ENCODE results near the gene VCP.
"Not testable (repeated sequence)": the region's sequence is repeated elsewhere in the genome, so short reads cannot be mapped to it uniquely, and the experiment has no call there.

Gene VCP

DNA sequence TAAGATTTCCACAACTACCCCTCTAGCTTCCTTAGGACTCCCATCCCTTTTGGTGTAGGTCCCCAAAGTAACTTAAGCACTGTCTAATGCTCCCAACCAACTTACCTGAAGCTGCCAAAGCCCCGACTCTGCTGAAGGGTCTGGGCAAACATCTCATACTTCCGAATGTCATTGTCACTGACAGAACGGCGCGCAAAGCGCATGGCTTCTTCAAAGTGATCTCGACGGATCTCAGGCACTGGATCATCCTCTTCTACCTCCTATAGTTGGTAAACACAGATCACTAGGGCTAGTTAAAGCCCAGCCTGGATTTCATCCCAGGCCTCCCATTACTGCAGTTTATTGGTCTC lies 15.2 kb downstream of the VCP start:
- DNase-seq, result no peak

DNA sequence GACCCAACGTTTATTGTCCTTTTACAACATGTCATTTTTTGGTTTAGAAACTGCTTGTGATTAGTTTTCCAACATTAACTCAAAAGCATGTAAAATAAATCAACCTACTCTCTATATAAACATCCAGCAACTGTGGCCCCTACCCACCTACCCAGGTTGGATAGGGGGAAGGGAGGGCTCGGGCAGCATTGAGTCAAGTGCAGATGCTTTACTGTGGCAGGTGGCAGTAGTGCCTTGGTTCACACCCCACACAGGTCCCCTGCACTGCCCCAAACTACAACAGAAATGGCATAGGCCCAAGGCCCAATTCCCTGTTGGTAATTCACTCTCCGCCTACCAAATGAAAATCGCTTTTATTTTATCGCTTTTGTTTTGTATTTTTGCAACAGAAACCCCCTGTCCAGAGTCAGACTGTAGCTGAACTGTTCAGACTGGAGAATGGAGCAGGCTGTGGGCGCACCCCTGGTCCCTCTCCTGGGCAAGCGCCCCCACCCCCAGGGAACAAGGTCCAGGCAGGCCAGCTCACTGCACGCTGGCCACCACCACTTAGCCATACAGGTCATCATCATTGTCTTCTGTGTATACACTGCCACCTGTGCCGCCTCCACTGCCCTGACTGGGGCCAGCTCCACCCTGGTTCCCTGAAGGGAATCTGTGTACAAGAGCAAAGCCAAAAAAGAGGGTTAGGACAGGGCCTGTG lies 15.7 kb downstream of the VCP start:
- DNase-seq, result no peak

- DNase-seq, result no peak
Observed at GRCh38 chr9:35054871-35055644, 17.4 kb downstream of the VCP start.

GRCh38 chr9:35054185-35054835 lies 18.1 kb downstream of the VCP start:
- no peak for DNase-seq

GRCh38 chr9:35051069-35051967 lies 21.1 kb downstream of the VCP start:
- DNase-seq, result no peak

- DNase-seq, result no peak
Observed at GRCh38 chr9:35048511-35048910, 23.9 kb downstream of the VCP start.

- no peak for DNase-seq
Observed at GRCh38 chr9:35044071-35044470, 28.4 kb downstream of the VCP start.

DNA sequence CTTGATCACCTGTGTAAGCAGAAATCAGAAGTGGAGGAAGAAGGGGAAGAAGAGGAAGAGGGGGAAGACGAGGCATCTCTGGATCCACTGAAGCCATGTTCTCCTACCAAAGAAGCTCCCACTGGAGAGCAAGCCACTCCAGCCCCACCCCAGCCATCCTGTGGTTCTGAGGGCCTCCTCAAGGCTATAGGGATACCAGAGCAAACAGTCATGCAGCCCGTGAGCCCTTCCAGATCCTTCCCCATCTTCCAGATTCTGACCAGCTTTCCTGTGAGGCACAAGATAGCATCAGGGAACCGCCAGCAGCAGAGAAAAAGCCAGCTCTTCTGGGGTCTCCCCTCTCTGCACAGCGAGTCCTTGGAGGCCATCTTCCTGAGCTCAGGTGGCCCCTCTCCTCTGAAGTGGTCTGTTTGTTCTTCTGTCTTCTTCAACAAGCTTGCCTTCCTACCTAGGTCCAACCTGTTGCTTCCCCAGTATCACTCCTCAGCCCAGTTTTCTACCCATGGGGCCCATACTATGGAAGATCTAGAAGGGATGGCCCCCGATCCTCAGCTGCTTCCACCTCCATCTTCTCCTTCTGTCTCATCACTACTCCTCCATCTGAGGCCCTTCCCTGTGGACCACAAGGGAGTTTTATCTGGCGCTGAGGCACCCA lies 29.4 kb downstream of the VCP start:
- DNase-seq, result no peak

GRCh38 chr9:35042081-35042604 lies 30.3 kb downstream of the VCP start:
- DNase-seq, result no peak

DNA sequence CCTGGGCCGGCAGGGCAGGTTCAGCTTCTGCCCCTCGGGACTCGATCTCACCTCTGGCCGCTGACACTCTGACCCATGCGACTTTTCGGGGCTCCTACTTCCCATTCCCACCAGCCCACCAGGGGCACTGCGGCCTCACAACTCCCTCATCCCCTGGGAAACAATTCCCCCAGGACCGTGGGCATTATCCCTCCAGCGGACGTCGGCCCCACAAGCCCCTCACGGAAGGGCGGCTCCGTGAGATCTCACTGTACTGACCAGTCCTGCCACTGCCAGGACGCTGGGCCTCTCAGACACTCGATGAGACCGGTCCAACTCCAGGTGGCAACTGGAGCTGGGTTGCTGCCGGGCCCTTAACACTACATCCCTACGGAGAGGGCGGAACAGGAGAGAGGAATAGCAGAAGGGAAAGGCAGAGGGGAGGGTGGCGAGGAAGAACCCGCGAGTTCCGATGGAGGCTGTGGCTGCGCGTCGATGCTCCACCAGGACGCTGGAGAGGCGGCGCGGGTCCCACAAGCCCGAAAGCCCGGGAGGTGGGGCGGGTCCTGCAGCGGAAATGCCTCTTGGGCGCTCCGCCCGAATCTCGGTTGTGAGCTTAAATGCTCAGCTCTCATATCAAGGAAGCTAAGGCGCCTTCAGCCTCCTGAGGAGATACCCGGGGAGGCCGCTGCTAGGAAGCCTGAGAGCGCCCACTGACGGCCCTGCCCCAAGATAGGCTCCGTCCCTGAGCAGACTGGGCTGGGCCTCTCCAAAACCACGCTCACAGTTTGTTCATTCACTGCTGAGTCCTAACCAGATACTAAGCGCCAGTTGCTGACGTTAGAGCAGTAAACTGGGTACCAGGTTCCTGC lies 36.3 kb downstream of the VCP start:
- no peak for DNase-seq

DNA sequence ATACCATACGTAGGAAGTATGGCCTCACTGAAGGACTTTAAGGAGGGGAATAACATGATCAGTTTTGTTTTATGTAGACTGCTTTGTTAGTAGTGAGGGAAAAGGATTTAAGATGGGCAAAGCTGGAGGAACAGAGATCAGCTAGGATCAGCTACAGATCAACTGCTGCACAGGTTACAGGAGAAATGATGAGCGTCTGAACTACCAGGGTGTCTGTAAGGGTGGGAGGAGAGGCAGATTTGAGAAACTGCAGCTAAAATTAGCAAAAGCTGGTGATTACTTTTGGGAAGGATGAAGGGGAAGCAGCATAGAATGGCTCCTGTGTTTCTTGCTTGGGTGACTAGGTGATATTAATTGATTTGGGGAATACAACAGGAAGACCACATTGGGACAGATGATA lies 39.3 kb downstream of the VCP start:
- DNase-seq, result no peak

DNA sequence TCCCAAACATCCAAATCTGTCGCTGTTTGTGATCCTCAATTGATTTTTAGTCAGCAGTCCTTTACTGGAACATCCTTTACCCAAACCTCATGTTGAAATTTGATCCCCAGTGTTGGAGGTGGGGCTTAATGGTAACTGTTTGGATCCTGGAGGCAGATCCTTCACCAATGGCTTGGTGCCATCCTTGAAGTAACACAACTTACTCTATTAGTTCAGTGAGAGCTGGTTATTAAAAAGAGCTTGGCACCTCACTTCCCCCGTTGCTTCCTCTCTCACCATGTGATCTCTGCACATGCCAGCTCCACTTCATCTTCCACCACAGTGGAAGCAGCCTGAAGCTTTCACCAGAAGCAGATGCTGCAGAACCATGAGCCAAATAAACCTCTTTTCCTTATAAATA lies 42.6 kb downstream of the VCP start:
- DNase-seq, result no peak

DNA sequence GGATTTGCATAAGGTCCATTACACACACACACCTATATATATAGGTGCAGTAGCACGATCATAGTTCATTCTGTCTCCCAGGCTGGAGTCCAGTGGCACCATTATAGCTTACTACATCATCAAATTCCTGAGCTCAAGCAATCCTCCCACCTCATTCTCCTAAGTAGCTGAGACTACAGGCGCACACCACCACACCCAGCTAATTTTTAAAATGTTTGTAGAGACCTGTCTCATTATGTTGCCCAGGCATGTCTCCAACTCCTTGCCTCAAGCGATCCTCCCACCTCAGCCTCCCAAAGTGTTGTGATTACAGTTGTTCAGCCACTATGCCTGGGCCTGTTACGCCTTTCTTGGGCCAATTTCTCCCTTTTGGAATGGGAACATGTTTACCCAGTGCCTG lies 43.2 kb downstream of the VCP start:
- no peak for DNase-seq

GRCh38 chr9:35028341-35028740 lies 44.1 kb downstream of the VCP start:
- no peak for DNase-seq

GRCh38 chr9:35027860-35028259 lies 44.6 kb downstream of the VCP start:
- no peak for DNase-seq

DNA sequence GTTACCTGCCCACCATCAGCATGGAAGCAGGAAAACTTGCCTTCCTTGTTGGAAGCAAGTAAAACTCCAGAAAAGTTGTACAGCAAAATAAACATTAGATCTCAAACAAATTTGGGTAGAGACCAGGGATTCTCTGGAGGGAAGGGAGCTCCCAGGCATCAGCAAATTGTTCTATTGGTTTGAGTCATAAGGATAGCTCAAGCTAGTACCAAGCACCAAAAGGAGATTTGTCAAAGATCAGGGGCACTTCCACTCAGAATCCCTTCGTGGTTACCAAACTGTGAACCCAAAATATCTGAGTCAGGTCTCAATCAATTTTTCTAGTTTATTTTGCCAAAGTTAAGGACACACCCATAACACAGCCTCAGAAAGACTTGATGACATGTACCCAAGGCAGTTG lies 45.1 kb downstream of the VCP start:
- no peak for DNase-seq

DNA sequence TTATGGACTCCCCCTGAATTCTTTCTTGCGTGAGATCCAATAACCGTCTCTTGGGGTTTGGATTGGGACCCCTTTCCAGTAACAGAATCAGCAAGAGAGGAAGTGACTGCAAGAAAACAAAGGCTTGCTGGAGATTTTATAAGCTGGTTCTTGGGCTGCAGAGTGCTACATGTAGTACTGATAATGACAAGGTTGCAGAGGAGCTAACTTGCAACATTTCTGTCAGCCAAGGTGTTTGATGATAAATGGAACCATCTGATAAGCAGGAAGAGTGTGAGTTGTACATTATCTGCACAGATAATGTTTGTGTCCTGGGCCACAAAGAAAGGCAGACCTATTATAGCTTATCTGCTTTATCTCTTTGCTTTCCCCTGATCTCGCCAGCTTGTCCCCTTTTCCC lies 45.8 kb downstream of the VCP start:
- DNase-seq, result no peak

DNA sequence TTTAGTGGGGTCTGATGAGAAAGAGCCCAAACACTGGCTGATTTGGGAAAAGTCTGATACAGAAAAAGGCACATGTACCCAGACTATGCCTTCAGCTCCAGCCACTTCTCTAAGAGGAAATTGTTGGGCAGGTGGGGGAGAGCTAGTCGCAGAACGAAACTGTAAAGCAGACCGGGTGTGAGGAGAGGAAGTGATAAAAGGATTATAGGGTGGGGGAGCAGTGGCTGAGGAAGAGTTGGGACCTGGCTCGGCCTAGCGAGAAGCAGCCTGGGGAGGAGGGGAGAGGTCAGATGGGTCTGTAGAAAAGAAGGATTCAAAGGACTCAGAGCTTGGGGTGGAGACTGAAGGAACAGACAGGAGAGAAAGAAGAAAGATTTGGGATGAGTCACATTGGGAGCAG lies 49.0 kb downstream of the VCP start:
- DNase-seq, result not testable (repeated sequence)

DNA sequence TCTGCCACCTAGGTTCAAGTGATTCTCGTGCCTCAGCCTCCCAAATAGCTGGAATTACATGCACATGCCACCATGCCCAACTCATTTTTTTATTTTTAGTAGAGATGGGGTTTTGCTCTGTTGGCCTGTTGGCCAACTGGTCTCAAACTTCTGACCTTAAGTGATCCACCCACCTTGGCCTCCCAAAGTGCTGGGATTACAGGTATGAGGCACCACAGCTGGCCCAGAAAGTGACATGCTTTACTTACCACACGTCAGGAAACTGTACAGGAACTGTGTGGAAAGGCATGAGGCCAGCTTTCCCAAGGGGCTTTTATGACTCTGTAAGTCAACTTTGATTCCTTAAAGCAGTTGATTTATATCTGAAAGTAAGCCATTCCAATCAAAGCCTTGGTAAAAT lies 57.9 kb downstream of the VCP start:
- no peak for DNase-seq

DNA sequence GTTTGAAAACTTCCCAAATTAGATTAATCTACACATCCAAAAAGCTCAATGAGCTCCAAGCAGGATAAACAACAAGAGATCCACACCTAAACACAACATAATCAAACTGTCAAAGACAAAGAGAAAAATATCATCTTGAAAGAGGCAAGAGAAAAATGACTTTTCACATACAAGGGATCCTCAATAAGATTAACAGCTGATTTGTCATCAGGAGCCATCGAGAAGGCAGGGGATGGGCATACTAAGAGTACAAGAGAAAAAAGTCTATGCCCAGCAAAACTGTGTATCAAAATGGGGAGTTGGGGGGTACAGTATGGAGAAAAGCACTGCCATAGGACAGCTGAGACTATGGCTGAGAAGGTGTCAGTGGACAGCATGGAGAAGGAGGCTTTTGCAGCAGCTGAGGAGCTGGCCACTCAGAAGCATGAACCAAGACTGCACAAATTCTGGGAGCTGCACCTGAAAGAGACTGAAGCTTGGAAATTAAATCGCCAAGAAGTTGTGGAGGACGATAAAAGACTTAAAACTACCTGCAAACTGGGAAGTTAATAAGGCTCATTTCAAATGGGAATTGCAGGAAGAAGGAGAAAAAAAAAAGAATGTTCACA lies 62.0 kb downstream of the VCP start:
- no peak for DNase-seq
